SK-N-DZ (cell line): ENCODE data around the gene IMMP2L.

Experiments
- DNase-seq: peaks from one replicate; pipeline ENCODE4 v3.0.0-alpha.2; 2015; ENCODE audit warnings: low spot score

The IMMP2L gene

DNA sequence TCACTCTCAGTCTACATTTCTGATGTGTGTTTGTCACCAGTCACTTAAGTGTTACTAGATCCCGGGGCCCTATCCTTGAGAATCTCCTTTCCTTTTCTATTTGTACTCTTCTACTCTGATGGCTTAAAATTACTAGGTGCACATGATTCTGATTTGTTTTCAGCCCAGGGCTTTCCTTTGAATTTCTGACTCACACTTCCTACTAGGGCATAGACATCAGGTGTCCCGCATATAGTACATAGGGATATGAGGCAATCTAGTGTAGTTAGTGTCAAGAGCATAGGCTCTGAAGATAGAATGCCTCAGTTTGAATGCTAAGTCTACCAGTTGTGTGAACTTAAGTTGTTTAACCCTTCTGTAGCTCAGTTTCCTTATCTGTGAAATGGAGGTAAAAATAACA lies 520.7 kb downstream of the IMMP2L start:
- DNase-seq = no peak

DNA sequence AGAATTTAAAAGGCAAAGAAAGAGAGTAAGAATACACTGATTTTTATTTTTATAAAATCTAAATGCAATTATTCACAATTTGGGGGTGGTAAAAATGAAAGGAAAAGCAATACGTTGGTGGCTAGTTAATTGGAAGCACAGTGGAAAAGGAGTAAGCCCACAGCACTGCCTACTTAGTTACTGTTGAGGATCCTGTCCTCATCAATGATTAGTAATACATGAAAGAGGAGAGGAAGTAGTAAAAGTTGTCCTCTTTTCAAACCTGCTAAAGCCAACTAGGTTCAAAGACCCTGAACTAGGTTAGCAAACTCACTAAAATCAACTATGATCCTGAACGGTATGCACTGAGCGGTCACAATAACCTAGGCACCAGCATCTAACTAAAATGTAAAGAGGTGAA lies 524.1 kb downstream of the IMMP2L start:
- no peak for DNase-seq

DNA sequence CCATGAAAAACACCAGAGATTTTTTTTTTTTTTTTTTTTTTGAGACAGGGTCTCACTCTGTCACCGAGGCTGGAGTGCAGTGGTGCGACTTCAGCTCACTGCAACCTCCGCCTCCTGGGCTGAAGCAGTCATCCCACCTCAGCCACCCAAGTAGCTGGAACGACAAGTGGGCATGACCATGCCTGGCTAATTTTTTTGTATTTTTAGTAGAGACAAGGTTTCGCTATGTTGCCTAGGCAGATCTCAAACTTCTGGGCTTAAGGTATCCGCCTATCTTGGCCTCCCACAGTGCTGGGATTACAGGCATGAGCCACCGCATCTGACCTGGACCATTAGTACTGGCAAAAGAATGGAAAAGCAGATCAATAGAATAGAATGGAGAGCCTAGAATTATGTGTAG lies 530.4 kb downstream of the IMMP2L start:
- no peak for DNase-seq

DNA sequence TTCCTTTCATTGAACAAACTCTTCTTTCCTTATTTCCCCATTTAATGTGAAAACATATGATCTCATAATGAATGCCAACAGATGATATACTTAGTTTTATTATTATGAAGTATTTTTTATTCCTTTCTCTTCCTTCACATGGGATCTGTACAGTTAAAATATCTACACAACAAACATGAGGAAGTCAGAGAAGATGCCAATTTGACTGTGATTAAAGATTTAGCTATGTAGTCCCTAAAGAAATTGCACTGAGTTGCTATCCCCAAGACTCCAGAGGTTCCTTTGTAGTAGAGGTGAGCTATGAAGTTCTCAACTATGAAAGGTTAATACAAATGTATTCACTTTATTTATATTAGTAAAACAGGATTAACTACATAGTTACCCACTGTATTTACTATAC lies 532.0 kb downstream of the IMMP2L start:
- no peak for DNase-seq

DNA sequence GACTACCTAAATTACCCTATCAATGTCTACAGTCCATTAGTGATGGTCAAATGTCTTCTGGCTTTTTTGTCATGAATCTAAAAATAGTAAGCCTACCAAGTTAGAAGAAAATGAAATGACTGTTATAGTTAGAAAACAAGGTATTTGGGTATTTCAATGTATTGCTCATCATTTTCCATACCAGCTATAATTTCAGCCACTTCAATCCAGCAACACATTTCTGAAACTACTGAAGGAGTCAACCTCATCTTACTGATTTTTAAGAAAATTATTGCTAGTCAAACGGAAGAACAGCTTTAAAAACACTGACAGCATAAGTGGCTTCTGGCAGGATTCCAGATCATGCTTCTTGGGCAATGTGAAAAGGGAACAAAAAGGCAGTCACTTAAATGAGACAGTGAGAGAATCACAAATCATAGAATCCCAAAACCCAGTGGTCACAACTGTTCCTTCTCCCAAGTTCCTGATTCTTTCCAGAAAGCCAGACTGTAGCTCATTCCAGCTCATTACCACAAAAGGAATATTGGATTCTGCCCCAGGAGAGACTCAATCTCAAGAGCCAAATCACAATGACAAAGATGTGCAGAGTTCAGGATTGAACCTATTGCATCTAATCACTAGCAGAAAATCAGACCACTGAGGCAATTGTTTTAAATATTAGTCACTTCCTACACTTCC lies 532.6 kb downstream of the IMMP2L start:
- no peak for DNase-seq

DNA sequence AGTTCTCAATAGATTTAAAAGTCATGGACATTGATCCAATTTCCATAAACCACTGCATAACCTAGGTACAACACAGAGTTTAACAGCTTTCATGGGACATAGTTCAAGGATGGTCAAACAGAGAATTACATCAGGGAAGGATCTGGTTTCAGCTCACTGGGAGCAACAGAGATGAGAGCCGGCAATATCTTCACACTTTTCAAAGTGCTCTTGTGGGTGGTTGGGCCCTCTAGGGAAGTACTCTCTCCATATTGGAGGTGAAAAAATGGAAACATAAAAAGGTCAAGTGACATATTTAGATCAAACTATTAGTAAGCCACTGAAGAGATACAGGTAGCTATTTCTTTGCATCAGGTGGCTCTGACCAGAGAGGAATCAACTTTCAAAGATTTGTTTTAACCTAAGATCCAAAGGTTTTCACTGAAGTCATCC lies 533.1 kb downstream of the IMMP2L start:
- DNase-seq = peak; percentile 18

DNA sequence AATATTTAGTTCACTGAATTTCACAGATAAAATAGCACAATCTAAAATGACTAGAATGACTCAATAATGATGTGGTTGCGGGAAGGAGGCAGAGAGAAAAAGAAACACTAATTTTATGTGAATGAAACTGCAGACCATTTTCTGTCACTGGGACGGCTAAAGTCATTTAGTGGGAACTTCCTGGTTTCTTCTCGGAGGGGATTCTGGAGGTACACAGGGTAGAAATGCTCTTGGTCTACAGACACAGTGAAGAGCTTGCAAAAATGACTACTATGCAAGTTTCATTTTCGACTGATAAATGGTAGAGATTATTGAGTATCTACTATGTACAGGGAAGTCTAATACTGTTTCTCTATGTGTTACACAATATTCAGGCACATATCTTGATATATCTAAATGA lies 534.9 kb downstream of the IMMP2L start:
- no peak for DNase-seq

DNA sequence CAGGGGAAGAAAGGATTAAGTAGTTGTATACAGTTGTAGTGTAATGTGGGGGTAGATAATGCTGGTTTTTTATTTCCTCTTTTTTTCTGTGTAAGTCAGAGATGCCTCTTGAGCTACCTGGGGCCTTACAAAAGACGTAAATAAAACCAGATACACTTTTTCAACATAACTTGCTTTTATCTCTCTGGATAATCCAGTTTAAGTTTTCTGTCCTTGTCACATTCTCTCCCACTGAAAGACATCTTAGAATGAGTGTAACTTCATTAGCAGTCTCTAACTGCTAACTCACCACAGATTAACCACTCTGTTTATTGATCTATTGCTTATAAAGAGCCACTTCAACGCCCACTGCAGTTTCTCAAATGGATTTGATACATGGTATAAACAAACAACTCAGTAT lies 535.5 kb downstream of the IMMP2L start:
- DNase-seq = peak; percentile 74

DNA sequence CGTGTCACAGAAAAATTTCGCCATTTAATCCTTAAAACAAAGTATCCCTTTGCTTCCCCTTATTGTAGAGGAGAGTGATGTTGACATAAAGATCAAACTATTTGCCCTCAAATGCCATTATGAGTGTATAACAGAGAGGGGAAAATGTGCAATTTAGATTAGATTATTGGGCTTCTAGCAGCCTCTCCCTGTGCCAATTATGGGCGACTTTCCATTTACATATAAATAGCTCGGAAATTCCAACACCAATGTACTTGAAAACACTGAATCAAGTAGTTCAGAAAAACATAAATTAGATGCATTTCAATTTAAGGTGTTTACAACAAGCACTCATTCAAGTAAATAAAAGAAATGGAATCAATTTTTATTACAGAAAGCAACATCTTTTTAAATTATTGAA lies 535.9 kb downstream of the IMMP2L start:
- no peak for DNase-seq

DNA sequence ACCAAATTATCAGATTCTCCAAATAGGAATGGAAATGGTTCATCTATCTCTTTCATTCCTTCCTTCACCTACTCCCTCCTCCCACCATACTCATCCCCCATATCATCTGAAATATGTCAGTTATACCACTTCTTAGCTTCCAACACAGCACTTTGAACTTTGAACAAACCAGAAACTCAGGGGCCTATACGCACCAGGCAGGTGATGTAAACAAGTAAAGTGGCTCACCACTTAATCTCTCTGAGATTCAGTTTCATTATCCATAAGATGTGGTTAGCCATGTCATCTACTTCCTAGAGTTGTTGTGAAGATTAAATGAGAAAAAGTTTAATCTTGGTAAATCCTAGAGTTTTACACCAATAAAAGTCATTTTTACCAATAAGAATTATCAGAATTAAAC lies 537.3 kb downstream of the IMMP2L start:
- no peak for DNase-seq

DNA sequence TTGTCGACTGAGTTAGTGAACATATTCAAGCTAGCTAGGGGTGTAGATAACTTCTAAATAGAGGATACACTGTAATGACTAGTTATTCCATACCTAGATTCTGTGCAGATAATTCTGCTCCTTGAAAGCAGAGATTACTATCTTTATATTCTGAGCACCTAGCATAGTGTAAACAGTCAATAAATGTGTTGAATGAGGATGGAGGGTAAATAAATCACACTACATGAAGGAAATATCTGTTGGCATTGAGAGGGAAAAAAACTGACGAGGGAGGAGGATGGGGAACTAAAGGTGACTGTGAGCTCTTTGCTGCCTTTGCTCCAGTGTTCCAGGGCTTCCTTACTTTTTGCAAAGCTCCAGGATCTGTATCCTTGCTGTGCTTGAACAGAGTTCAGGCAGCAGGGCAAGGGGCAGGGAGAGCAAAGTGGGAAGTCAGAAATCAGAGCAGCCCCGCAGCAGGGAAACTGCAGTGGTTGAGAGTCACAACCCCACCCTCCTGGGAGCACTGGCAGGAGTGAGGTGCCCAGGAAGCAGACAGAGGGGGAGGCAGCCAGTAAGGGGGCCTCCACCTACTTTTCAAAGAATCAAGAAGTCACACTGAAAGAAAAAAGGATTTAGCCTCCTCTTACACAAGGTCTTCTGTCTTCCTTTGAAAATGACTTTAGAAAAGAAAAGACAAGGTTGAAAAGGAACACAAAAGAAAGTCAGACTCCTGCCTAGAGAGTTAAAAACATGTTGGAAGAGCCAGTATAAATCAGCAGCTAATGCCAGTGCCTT lies 543.1 kb downstream of the IMMP2L start:
- peak; percentile 32 for DNase-seq

DNA sequence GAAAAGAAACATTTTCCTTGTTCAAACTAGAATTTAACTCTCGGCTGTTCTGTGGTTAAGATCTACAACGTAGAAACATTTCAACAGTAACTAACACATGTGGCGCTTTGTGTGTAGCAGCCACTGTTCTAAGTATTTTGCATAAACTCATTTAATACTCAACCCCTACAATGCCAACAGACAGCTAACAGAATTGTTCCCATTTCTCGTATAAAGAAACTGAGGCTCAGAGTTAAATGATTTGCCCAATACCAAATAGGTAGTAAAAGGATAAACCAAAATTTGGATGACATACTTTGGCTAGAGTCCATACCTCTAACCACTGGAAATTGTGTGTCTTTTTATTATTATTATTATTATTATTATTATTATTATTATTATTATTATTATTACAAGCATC lies 543.8 kb downstream of the IMMP2L start:
- DNase-seq = no peak

DNA sequence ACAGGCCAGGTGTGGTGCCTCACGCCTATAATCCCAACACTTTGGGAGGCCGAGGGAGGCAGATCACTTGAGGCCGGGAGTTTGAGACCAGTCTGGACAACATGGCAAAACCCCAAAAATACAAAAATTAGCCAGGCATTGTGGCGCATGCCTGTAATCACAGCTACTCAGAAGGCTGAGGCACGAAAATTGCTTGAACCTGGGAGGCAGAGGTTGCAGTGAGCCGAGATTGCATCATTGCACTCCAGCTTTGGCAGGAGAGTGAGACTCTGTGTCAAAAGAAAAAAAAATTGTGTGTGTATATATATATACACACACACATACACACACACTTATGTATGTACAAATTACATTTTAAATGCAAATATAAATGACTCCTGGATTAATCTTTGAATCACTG lies 548.2 kb downstream of the IMMP2L start:
- no peak for DNase-seq

DNA sequence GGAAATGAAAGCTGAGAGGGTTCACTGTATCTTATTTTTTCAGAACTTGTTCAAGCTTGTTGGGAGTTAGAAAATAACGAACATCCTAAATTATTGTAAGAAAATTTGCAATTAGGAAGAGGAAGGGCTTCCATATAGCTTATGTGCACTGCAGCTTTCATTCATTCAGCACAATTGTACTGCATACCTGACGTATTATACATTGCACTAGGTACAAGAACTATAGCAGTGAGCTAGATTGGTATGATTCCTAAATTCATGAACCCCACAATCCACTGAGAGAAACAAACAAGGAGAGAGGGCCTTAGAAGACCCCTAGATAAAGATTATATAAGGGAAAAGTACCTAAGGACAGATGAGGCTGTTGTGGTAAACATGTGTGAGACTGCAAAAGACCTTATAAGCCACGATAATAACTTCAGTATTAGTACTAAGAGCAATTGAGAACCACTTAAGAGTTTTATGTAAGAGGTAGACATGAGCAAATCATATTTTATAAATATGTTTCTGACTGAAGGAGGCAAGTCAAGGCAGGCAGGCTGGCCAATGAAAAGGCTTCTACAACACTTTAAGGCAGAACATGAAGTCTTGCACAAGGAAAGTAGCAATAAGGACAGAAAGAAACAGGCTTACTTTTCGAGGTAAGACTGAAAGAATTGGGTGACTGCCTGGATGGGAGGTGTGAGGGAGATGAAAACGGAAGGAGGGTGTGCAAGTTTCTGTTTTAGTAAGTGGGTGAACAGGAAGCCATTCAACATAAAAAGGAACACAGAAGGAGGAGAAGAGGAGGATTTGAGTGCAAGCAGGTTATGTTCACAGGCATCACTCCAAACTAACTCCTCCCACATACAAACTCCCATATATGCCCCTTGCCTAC lies 549.3 kb downstream of the IMMP2L start:
- DNase-seq = no peak

DNA sequence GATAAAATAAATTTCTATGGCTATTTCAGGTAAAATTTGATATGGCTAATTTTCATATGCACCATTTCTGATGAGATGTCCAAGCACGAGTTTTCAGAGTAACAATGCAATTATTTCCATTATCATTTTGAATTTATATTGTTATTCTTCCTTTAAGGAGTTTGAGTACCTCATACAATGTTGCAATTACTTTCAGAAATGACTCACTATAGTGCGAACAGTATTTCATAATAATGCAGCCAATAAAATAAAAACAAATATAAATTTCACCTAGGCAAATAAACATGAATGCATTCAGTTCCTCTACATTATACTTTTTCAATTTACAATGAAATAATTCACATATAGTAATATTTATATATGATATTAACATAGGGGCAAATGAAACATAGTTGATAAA lies 550.1 kb downstream of the IMMP2L start:
- DNase-seq = no peak

DNA sequence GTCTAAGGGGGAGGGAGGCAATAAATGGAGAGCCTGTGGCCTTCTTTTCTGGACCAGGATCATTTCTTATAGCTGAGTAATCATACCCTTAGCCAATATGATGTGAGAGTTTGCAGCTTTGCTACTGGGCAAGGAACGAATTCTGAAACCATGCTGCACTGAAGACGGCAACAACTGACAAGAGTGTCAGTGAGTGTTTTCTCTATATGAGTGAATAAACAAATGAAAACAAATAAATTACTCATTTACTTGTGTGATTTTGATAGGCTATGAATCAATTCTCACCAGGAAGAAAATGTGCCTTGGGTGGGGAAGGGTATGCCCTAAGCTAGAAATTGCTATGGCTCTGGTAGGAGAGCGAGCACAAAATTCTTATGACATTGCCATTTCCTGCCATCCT lies 550.8 kb downstream of the IMMP2L start:
- no peak for DNase-seq

DNA sequence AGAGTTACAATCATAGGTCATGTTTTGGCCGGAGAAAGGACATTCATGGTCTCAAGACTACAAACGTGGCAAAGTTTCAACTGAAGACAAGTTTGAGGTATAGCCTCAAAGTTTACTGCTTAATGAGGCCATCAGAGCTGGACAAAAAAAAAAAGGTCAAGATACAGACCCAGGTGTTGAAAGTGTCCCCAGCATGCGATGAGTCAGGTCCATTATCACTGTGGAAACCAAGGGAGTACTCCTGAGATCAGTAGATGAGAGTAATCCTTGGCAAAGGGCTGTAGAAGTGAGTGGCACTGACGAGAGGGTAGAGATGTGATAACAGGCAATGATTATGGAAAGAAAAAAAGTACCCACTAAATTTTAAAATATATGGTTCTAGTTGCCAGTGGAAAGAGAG lies 551.5 kb downstream of the IMMP2L start:
- DNase-seq = no peak

DNA sequence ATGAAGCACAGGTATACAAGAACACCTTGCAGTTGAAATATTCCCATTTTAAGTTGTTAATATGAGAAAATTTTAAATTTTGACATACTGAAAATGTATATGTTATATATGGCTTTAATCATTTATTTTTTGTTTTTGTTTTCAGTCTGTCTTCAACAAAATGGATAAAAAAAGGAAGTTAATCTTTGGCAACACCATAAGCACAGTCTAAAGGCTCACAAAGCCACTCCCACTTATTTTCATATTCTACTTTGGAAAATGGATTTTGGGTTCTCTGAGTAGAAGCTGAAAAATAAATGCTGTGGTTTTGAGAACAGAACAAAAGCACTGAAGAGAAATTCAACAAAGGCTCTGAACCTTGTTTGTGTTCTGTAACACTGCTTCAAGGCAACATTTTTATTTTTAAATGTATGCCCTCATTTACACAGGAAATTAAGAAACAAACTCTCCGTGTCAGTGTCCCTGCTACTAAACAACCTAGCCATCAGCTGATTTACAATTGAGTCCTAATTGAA lies 552.7 kb downstream of the IMMP2L start:
- no peak for DNase-seq

DNA sequence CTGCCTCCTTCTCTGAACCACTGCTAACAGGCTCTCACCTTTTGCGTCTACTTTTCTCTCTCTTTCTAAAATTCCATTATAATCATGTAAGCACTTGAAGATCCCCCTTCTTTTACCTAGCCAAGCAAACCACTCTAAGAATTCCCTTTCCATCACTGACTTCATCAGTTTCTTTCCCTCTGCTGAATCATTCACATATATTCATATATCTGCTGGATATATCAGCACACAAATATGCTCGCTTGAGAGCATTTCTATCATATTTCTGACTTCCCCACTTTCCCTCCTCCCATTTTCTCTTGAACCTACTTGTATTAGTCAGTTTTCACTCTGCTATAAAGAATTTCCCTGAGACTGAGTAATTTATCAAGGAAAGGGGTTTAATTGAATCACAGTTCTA lies 555.6 kb downstream of the IMMP2L start:
- DNase-seq = no peak

DNA sequence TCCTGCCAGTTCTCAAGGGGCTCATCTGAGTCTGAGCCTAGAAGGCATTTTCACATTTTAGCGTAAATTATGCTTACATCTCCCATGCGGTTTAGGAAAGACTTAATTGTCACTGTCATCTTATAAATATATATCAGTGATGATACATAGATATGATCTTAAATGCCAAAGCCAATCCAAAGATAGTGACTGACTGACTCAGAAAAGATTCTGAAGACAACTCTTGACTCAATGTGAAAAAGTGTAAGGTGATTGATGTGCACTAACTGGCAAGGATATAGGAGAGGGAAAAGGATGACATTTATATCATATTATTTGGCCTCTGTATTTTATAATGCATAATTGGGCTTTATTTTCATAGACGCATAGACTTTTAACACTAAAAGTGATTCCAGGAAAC lies 556.3 kb downstream of the IMMP2L start:
- DNase-seq = no peak

DNA sequence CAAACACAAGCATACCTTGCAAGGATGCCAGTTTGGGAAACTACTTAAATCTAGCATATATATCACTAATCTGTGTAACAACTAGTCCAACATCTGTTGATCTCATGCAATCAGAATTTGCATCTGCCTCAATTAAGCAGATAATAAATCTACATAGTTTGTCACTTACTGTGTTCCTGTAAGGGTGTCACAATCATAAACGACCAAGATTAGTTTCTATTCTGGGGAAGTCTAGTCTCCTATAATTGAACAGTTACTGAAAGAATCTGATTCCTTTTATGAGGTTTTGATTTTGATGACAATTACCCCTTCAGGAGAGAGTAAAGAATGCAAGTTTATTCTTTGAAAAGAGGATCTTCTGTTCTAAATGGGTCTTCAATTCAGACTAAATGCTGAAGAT lies 556.8 kb downstream of the IMMP2L start:
- no peak for DNase-seq

DNA sequence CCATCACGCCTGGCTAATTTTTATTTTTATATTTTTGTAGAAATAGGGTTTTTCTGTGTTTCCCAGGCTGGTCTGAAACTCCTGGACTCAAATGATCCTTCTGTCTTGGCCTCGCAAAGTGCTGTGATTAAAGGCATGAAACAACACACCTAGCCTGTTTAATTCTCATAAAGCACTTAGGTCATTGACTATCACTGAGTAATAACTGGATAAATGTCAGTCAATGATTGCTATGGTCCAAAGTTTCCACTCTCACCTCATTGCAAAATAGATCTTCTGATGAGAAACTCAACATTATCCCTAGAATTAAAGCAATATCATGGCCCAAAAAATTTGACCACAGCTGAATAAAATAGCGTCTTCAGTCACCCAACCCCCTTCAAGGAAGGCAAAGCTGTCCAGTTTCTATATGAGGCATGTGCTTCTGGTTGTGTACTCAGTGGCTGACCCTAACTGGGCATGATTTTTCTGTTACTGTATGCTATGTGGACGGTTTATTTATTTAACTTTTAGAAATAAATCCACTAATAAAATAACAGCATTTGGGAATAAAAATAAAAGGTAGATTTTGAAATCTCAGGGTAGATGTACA lies 557.9 kb downstream of the IMMP2L start:
- DNase-seq = no peak
